Mucosa of descending colon (tissue), 3 donors: Measurements from ENCODE around the gene QDPR. TPM values are rescaled to one million over a fixed set of nuclear protein-coding genes. Genes with fewer than 3 reads are reported as not detected.

Experiments
- ATAC-seq: fragments of 200-7000 bp; cut with Tn5 transposase; one replicate; pipeline ENCODE4 v1.9.1; 2020; ENCODE audit warnings: mild to moderate bottlenecking, moderate library complexity
- DNase-seq, 3 donors: peaks; one replicate each; pipeline ENCODE4 v3.0.0-alpha.2; 2020
- H3K36me3 ChIP-seq: fragments of 200-600 bp; one replicate; pipeline ENCODE4 v1.8.0; 2021; ENCODE audit warnings: low read depth, mild to moderate bottlenecking
- H3K4me1 ChIP-seq: fragments of 200-600 bp; one replicate; pipeline ENCODE4 v1.8.0; 2021; ENCODE audit warnings: low read depth, mild to moderate bottlenecking
- H3K4me3 ChIP-seq: fragments of 200-600 bp; one replicate; pipeline ENCODE4 v1.8.0; 2021; ENCODE audit warnings: mild to moderate bottlenecking
- H3K9me3 ChIP-seq: fragments of 200-600 bp; one replicate; pipeline ENCODE4 v1.8.0; 2021; ENCODE audit warnings: mild to moderate bottlenecking
- intact Hi-C, 2 donors: fragments of 100-400 bp; cut with DNase I in 1 of 2; cut with micrococcal nuclease in 1 of 2; formaldehyde crosslinking; loops; one replicate each; pipeline versions ENCODE4 v1.11.0 to v1.11.1; 2022; cut with DNase I, micrococcal nuclease
- total RNA-seq, 3 donors: library from RNA; stranded (reverse); fragmentation: NEBNext Ultra II Directional in 2 of 3; extraction: Animal tissue kit (Norgen Biotek cat#: 25700) in 2 of 3; gene quantifications; one replicate each; pipeline versions ENCODE4 v1.2.1 to v1.2.4, GENCODE V29; 2021 to 2023
- TF ChIP-seq, protein P1 (sequence below): fragments of 200-600 bp; IDR thresholded peaks from one replicate; pipeline ENCODE4 v1.8.0; 2022; ENCODE audit warnings: antibody characterized with exemption, mild to moderate bottlenecking
- donor health status: DM: no; HTN: no; CAD: no; lungs with moderate emphysema.
- donor health status: DM: no; HTN: no; CAD: no.
- donor health status: DM: no; HTN: yes; CAD: no.

The QDPR gene
- total RNA-seq, 3 donors from 2014 or later: 18.0 to 27.2 (median 24.1) TPM

DNA sequence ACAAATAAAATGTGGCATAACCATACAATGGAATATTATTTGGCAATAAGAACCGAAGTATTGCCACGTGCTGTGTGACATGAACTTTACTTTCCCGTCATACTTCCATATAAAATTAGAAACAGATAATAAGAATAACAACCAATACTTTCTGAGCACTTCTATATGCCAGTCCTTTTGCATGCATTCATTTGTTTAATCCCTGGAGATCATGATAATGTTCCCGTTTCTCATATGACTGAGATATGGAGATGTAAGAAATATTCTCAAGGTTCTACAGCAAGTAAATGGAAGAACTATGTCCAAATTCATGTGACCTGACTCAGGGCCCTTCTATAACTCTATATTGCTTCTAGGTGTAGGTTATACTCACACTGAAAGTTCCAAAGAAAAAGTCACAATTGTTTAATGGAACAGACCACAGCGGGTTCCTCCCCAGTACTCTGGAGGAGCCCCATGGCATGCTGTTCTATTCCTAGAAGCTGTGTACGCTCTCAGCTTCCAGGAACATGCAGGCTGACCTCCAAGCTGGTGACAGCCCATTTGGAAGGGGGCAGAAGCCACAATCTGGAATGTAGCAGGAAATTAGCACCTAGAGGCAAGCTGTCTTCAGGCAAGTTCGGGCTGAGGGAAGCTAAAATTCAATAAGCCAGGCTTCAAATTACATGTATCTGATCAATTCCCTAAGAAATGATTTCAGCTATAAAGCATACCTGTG, 31.5 kb downstream of the QDPR start:
- Histone ChIP-seq H3K36me3 (no peaks in the 10 kb centered on the region), H3K9me3 (peaks cover 2% of the 10 kb centered on the region), H3K4me3 (no peak overlapping the region), H3K4me1 (no peaks in the 10 kb centered on the region)
- TF ChIP-seq, protein P1, sequence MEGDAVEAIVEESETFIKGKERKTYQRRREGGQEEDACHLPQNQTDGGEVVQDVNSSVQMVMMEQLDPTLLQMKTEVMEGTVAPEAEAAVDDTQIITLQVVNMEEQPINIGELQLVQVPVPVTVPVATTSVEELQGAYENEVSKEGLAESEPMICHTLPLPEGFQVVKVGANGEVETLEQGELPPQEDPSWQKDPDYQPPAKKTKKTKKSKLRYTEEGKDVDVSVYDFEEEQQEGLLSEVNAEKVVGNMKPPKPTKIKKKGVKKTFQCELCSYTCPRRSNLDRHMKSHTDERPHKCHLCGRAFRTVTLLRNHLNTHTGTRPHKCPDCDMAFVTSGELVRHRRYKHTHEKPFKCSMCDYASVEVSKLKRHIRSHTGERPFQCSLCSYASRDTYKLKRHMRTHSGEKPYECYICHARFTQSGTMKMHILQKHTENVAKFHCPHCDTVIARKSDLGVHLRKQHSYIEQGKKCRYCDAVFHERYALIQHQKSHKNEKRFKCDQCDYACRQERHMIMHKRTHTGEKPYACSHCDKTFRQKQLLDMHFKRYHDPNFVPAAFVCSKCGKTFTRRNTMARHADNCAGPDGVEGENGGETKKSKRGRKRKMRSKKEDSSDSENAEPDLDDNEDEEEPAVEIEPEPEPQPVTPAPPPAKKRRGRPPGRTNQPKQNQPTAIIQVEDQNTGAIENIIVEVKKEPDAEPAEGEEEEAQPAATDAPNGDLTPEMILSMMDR: no peak
- ATAC-seq: no peak
- no peak for DNase-seq
- intact Hi-C loops: no loop called here

DNA sequence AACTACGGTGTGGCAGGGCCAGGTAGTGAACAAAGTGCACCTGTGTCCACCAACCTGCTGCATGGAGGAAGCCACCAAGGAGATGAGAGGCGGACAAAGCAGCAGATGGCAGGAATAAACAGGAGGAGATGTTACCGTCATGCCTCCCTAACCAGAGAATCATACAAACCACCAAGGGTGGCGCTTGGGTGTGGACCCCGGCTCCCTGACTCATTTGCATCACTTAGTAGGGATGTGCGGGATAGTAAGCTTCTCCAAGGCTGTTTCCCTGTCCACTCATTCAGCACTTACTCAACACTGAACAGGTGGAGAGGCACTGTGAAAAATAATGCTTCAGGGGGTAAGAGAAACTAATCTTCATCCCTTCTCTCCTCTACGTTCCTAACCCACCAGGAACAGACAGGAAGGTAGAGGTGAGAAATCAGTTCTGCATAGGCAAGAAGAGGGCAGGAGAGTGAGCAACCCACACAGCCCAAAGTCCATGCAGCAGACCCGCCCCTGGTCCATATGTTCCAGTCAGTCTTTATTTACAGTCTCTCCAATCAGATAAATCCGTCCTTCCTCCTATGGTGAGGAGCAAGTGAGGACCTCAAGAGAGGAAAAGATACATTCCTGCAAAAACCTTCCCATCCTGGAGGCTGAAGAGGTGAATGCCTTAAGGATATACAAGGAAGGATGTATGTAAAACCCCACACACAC, 34.0 kb downstream of the QDPR start:
- Histone ChIP-seq H3K4me3 (no peak overlapping the region), H3K4me1 (no peaks in the 10 kb centered on the region), H3K9me3 (peaks cover 2% of the 10 kb centered on the region), H3K36me3 (no peaks in the 10 kb centered on the region)
- TF ChIP-seq, protein P1: no peak
- no peak for DNase-seq
- intact Hi-C loops: no loop called here
- ATAC-seq: peak; percentile 59

DNA sequence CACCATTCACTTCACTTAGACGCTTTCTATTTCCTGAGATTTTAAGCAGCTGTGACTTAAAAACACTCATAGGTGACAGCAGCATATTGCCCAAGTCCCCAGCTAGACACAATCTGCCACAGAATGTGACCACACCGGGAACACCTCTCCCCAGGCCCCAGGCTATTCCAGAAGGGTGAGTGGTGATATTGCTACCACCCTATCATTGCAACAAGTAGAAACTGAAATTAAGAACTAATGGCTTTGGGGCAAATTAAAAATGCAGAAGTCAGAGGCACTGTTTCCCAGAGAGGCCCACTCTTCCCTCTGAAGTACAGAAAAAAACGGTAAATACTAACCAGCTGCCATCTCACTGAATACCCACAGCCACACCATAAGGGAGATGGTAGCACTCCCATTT, 35.0 kb downstream of the QDPR start:
- Histone ChIP-seq H3K4me3 (no peak overlapping the region), H3K36me3 (no peaks in the 10 kb centered on the region), H3K4me1 (no peaks in the 10 kb centered on the region), H3K9me3 (peaks cover 2% of the 10 kb centered on the region)
- DNase-seq: no peak
- no peak for ATAC-seq
- intact Hi-C loops: no loop called here
- TF ChIP-seq, protein P1: no peak

DNA sequence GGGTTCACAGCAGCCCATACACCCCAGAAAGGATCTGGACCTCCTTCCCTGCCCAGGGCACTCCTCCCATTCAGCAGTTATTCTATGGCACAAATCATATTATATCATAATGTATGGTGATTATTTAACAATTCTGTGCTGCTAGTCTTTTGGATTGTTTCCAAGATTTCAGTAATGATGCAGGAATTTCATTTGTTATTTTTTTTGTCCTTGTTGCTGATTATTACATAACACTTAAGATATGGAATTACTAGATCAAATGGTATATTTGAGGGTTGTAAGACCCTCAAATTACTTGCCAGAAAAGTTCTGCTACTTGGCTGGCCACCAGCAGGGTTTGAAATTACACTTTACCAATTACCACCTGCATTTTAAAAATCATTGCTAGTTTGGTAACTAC, 36.4 kb downstream of the QDPR start:
- DNase-seq (no peak), ATAC-seq (no peak)
- H3K9me3 ChIP-seq: no peaks in the 10 kb centered on the region
- no peak overlapping the region for H3K4me3 ChIP-seq
- no peaks in the 10 kb centered on the region for H3K36me3 ChIP-seq
- H3K4me1 ChIP-seq: no peaks in the 10 kb centered on the region
- TF ChIP-seq, protein P1: no peak
- intact Hi-C loops: no loop called here

DNA sequence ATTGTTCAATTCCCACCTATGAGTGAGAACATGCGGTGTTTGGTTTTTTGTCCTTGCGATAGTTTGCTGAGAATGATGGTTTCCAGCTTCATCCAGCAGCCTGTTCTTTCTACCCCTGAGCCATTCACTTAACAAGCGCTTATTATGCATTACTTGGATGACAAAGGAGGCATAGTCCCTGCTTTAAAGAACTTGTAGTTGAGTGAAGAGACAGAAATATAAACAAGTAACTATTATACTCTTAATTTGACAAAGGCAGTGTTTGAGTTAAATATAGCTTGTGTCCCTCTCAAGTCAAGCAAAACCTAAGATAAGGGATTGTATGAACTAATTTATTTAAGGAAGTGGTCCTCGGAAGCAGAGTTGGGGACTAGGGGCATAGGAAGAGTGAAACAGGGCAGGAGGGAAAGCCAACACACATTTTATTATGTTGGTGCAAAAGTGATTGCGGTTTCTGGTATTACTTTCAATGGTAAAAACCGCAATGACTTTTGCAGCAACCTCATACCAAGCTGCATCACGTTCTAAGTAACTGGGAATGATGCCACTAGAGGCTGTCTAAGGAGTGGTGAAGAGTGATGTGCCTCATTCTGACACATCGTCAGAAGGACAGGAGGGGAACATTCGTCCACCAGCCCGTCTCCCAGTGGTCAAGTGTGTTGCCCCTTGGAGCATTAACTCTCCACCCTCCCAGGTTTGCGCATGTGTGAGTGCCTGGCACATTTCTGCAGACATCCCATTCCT, 41.8 kb downstream of the QDPR start:
- Histone ChIP-seq H3K9me3 (no peaks in the 10 kb centered on the region), H3K4me3 (no peak overlapping the region), H3K4me1 (no peaks in the 10 kb centered on the region), H3K36me3 (no peaks in the 10 kb centered on the region)
- TF ChIP-seq, protein P1: no peak
- ATAC-seq (no peak), DNase-seq (no peak)
- intact Hi-C loops: no loop called here
